HG02642 (cell line): Measurements from ENCODE around the gene DNAH5.

Experiments
- ATAC-seq: cut with Tn5 transposase; IDR thresholded peaks from one replicate; pipeline ENCODE4 v1.9.1; 2021; ENCODE audit warnings: mild to moderate bottlenecking; ENCODE audit not compliant: unreplicated experiment, poor library complexity

The DNAH5 gene

GRCh38 chr5:13745508-13745907 lies 199.0 kb downstream of the DNAH5 start:
- ATAC-seq = no peak

- ATAC-seq = no peak
These were observed 204.0 kb downstream of the DNAH5 start for GRCh38 chr5:13740471-13740870.

DNA sequence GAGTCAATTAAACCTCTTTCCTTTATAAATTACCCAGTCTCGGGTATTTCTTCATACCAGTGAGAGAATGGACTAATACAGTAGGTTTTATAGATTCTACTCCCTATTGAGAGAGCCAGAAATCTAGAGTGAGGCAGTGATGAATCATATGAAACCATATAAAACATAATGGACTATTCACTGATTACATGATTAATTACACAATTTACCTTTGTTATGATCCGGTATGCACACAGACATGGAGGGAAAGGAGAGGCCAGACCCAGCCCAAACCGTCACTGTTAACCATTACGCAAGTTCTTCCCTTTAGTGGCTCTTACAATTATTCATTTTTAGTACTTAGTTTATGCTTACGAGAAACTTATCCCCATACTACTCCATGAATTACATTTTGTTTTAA lies 205.0 kb downstream of the DNAH5 start:
- ATAC-seq = no peak

DNA sequence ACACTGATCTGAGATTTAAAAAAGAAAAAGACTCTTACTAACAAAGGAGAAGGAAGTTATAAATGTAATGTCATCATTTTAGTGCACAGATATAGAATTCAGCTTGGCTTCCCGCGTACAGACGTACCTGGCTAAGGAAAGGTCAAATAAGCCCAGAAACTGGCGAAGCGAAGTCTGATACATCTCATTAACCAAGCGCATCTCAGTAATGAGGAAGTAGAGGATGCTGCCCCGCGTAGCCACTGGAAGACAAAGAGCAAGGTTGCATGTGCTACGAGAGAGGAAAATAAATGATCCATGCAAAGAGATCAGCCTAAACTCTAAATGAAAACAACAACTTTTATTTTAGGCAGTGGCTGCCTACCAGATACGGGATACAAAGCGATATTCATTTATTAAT lies 208.8 kb downstream of the DNAH5 start:
- ATAC-seq = no peak

GRCh38 chr5:13731121-13731628 lies 213.3 kb downstream of the DNAH5 start:
- ATAC-seq = no peak

- ATAC-seq = no peak
These were observed 235.6 kb downstream of the DNAH5 start for GRCh38 chr5:13708906-13709305.

DNA sequence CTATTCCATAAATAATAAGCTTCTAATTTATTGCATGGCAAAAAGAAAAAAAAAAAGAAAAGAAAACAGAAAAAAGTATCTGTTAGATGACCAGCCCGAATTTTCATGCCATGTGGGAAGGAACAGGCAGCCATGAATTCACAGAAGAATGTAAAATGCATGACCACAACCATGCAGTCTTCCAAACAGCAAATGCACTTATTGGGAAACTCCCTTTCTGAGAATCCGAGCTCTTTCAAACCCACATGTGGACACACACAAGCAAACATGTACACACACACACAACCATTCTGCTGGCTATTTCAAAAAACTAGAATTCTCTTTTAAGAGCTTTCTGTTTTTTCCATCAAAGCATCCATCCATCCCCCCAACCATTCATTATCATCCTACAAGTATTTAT lies 236.1 kb downstream of the DNAH5 start:
- no peak for ATAC-seq

GRCh38 chr5:13704396-13704795 lies 240.1 kb downstream of the DNAH5 start:
- ATAC-seq = no peak

GRCh38 chr5:13700626-13701025 lies 243.9 kb downstream of the DNAH5 start:
- ATAC-seq = no peak

DNA sequence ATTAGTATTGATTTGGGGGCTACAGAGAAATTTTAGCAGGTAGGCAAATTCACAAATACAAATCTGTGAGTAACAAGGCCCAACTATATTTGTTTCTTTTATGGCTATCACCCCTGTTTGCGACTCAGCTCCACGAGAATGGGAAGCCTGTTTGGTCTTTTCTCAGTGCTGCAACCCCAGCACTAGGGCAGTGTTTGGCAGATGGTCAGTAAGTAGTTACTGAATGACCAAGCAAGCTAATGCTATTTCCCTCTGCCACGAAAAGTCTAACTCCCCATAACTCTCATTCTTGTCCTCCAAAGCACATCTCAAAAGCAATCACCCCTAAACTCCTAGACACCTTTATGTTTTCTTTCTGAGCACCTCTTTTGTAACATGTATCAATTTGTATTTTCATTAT lies 245.6 kb downstream of the DNAH5 start:
- no peak for ATAC-seq

- no peak for ATAC-seq
These were observed 249.3 kb downstream of the DNAH5 start for GRCh38 chr5:13695076-13695712.

DNA sequence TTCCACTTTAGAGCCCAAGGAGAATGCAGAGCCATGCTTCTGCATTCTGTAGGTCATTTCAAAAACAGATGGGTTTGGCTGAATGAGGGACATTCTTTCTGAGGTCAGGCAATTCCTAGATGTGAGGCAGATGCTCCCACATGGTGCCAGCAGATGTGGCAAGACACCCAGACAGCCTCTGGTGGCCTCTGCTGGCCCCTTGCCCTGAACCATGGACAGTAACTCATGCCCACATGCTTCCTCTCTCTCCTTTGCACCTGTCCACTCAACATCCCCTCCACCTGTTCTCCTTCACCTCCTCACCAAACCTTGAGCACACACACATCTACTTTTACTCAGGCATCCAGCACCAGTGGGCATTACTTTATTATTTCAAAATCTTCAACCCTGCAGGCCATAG lies 252.3 kb downstream of the DNAH5 start:
- no peak for ATAC-seq

- ATAC-seq = no peak
These were observed 268.0 kb downstream of the DNAH5 start for GRCh38 chr5:13676531-13676930.

DNA sequence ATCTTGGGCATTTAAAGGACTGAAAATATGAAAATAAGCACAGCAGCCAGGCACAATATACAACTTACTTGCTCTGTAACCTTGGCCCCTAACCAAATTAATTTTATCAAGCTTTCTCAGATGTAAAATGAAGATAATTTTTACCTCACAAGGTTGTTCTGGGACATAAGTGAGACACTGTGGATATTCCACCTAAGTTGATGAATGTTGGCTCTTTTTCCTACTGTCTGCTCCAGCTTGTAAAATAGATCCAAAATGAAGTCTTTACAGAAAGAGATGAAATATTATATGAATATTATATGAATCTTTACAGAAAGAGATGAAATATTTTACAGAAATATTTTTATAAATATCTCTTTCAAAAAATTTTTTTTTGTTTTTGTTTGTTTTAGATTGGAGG lies 270.1 kb downstream of the DNAH5 start:
- no peak for ATAC-seq

DNA sequence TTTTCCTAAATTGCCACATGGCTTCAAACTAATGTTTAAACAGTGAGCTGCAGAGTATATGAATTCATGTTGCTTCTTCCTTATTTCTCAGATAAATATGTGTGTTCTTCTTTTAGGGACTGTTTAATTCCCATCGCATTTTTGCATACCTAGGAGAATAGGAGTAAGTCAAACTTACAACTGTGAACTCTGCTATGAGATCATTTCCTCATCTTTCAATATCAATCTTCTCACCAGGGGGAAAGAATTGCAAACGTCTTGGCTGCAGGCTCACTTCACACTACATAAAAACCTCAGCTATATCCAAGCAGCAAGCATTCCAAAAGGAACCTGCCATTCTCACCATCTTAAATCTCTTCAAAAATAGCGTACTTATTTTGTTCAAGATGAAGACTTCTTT lies 271.0 kb downstream of the DNAH5 start:
- no peak for ATAC-seq

DNA sequence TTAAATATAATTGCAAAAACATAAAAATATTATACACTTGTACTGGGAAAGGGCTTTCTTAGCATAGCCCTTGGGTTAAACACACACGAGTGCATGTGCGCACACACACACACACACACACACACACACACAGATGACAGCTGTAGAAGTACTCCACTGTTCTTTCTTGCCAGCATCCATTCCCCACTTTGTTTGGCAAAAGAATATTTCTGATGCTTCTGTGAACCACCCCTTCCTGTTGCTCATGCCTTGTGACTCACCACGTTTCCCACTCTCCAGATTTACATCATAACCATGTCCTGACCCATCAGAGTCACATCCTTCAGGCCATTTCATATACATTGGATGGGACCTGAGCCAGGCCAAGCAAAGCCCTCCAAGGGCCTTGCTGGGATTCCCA lies 280.1 kb downstream of the DNAH5 start:
- no peak for ATAC-seq

DNA sequence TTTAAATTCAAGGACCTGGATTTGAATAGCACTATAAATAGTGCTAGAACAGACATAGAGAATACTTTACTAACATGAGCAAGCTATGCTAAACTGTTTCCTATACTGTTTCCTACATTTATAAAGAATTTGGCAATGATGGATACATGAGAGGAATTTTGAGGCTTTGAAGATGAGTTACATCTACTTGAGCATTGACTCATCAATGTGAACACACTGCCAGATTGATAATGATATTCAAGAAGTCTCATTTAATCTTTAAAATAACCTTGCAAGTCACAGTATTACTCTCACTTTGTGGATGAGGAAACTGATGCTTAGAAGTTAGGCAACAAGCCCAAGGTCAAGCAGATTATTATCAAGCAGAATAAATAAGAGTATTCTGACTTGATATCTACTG lies 281.9 kb downstream of the DNAH5 start:
- no peak for ATAC-seq

- ATAC-seq = no peak
These were observed 283.2 kb downstream of the DNAH5 start for GRCh38 chr5:13661272-13661671.

GRCh38 chr5:13660072-13660471 lies 284.4 kb downstream of the DNAH5 start:
- ATAC-seq = no peak

- no peak for ATAC-seq
These were observed 285.1 kb downstream of the DNAH5 start for GRCh38 chr5:13659391-13659790.

GRCh38 chr5:13658761-13659160 lies 285.7 kb downstream of the DNAH5 start:
- ATAC-seq = no peak

DNA sequence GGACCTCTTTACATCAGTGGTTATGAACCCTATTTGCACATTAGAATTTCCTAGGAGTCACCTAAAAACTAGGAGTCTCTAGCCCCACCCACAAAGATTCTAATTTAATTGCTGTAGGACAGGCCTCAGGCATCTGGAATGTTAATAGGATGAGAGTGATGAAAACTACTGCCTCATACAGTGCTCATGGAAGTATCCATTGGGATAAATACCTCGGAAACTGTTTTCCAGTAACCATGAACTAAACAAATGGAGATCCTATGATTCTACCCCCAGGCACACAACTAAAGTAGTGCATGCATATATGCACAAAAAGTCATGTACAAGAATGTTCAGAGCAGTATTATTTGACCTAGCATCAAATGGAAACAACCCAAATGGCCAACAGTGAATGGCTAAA lies 286.3 kb downstream of the DNAH5 start:
- no peak for ATAC-seq

DNA sequence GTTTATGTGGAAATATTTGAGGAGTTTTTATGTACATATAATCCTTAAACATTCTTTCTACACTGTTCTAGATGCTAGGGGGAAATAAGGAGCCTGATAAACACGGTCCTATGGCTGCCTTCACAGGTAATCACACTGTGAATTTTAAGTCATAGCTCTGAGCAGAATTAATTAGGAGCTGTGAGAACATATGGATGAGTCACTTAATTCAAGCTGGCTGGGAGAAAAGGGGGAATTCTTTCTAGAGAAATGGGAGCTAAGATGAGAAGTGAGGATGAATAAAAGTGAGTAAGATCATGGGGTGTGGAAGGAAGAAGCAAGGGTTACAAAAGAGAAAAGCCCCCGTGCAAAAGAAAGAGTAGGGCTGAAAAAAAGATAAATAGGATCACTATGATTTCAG lies 290.8 kb downstream of the DNAH5 start:
- no peak for ATAC-seq
